GM12878 (cell line): ENCODE data around the gene TET2. TPM values are rescaled to one million over a fixed set of nuclear protein-coding genes. Genes with fewer than 3 reads are reported as not detected.
A peak's percentile ranks its signal among the peaks of the same experiment; 100 is the strongest.

Source experiments
- BACH1 ChIP-seq: fragments of 450-650 bp; IDR thresholded peaks from 2 replicates; pipeline ENCODE4 v1.6.1; 2017; ENCODE audit warnings: mild to moderate bottlenecking, borderline replicate concordance
- CBX5 ChIP-seq: sonication (generic); IDR thresholded peaks from 2 replicates; pipeline ENCODE4 v1.6.1; 2016; ENCODE audit warnings: low read depth, moderate library complexity, mild to moderate bottlenecking, inconsistent platforms
- CHD2 ChIP-seq: IDR thresholded peaks from 2 replicates; pipeline ENCODE4 v1.6.1; 2011; ENCODE audit warnings: low read depth, low read length, improper control_type of control experiment, borderline replicate concordance
- CREM ChIP-seq: IDR thresholded peaks from 2 replicates; pipeline ENCODE4 v1.6.1; 2014; ENCODE audit warnings: antibody characterized with exemption, low read depth
- ESRRA ChIP-seq: IDR thresholded peaks from 2 replicates; pipeline ENCODE4 v1.6.1; 2012; ENCODE audit warnings: mild to moderate bottlenecking, low read length, improper control_type of control experiment
- HDAC6 ChIP-seq: fragments of 200-600 bp; sonication (generic); IDR thresholded peaks from one replicate; pipeline ENCODE4 v1.8.0; 2017; ENCODE audit warnings: antibody characterized with exemption; ENCODE audit not compliant: unreplicated experiment
- HSF1 ChIP-seq: fragments of 150-350 bp; IDR thresholded peaks from 2 replicates; pipeline ENCODE4 v1.6.1; 2014; ENCODE audit warnings: mild to moderate bottlenecking, low read depth, low read length
- IKZF2 ChIP-seq, 2 experiments: fragments of 450-650 bp; IDR thresholded peaks; 2 replicates each; pipeline ENCODE4 v1.6.1; 2017; ENCODE audit warnings: mild to moderate bottlenecking in 2 of 2, moderate library complexity in 2 of 2
- IRF4 ChIP-seq: IDR thresholded peaks from 2 replicates; pipeline ENCODE4 v1.6.1; 2011; ENCODE audit warnings: low read depth, low read length
- KDM1A ChIP-seq: fragments of 200-600 bp; sonication (generic); IDR thresholded peaks from 2 replicates; pipeline ENCODE4 v1.6.1; 2016; ENCODE audit warnings: borderline replicate concordance
- NFXL1 ChIP-seq: fragments of 450-650 bp; IDR thresholded peaks from 2 replicates; pipeline ENCODE4 v1.6.1; 2017; ENCODE audit warnings: antibody characterized with exemption, mild to moderate bottlenecking, borderline replicate concordance
- NR2C1 ChIP-seq: fragments of 450-650 bp; IDR thresholded peaks from 2 replicates; pipeline ENCODE4 v1.6.1; 2017; ENCODE audit warnings: antibody characterized with exemption, mild to moderate bottlenecking, moderate library complexity
- POU2F2 ChIP-seq: IDR thresholded peaks from 3 replicates; pipeline ENCODE4 v1.6.1; 2011; ENCODE audit warnings: low read depth, mild to moderate bottlenecking, low read length, borderline replicate concordance
- RBBP5 ChIP-seq: fragments of 200-600 bp; sonication (generic); conservative IDR thresholded peaks from 2 replicates; pipeline ENCODE4 v1.6.1; 2016
- RCOR1 ChIP-seq: conservative IDR thresholded peaks from 2 replicates; pipeline ENCODE4 v1.6.1; 2012; ENCODE audit warnings: low read depth, low read length, improper control_type of control experiment
- SMC3 ChIP-seq: IDR thresholded peaks from 2 replicates; pipeline ENCODE4 v1.6.1; 2011; ENCODE audit warnings: low read length, improper control_type of control experiment, borderline replicate concordance
- SPI1 ChIP-seq: IDR thresholded peaks from 2 replicates; pipeline ENCODE4 v1.6.1; 2011; ENCODE audit warnings: low read depth, mild to moderate bottlenecking, low read length, moderate library complexity, borderline replicate concordance; ENCODE audit not compliant: insufficient read depth
- TCF12 ChIP-seq: IDR thresholded peaks from 2 replicates; pipeline ENCODE4 v1.6.1; 2011; ENCODE audit warnings: low read depth, mild to moderate bottlenecking, low read length
- TCF3 ChIP-seq: IDR thresholded peaks from 2 replicates; pipeline ENCODE4 v1.6.1; 2012; ENCODE audit warnings: low read depth, mild to moderate bottlenecking, low read length, borderline replicate concordance; ENCODE audit not compliant: insufficient read depth
- ZSCAN29 ChIP-seq: fragments of 450-650 bp; IDR thresholded peaks from 2 replicates; pipeline ENCODE4 v1.6.1; 2017; ENCODE audit warnings: mild to moderate bottlenecking, moderate library complexity
- polyA plus RNA-seq, 11 experiments: library from polyadenylated mRNA; depleted of rRNA in 4 of 11; unstranded in 6 of 11; stranded (reverse) in 5 of 11; fragments of >200 nt; fragmentation: Nextera tagmentation in 4 of 11; fragmentation: Illumina TruSeq in 1 of 11; extraction: Ambion mirVana in 4 of 11; extraction: Trizol in 1 of 11; gene quantifications; 1 replicate in 1 of 11; 2 replicates in 10 of 11; pipeline versions ENCODE4 v1.2.1 to v1.2.3, GENCODE V29; 2011 to 2016; ENCODE audit warnings: inconsistent platforms in 2 of 11, missing spikeins in 2 of 11, low read depth in 1 of 11
- total RNA-seq, 4 experiments: library from RNA; depleted of rRNA in 3 of 4; stranded (reverse); fragments of >200 nt in 3 of 4; fragmentation: Illumina TruSeq in 1 of 4; extraction: Trizol in 1 of 4; gene quantifications; 2 replicates each; pipeline versions ENCODE4 v1.2.1 to v1.2.3, GENCODE V29; 2013 to 2021
- TF ChIP-seq, protein P1 (sequence below): fragments of 150-350 bp; IDR thresholded peaks from 2 replicates; pipeline ENCODE4 v1.6.1; 2016; ENCODE audit warnings: low read depth, low read length
- TF ChIP-seq, protein P2 (sequence below): fragments of 450-650 bp; formaldehyde crosslinking; IDR thresholded peaks from 2 replicates; pipeline ENCODE4 v1.5.0; 2022; ENCODE audit warnings: mild to moderate bottlenecking, missing genetic modification characterization
- TF ChIP-seq, protein P3 (sequence below): IDR thresholded peaks from 2 replicates; pipeline ENCODE4 v1.6.1; 2012; ENCODE audit warnings: low read depth, low read length, improper control_type of control experiment

TET2 gene
- total and polyA plus RNA-seq, 10 of the 15 experiments (the other 5 are each of a cell fraction or from before 2014, with no cell fraction given) = 3.7 to 49.0 (median 27.5) TPM

DNA sequence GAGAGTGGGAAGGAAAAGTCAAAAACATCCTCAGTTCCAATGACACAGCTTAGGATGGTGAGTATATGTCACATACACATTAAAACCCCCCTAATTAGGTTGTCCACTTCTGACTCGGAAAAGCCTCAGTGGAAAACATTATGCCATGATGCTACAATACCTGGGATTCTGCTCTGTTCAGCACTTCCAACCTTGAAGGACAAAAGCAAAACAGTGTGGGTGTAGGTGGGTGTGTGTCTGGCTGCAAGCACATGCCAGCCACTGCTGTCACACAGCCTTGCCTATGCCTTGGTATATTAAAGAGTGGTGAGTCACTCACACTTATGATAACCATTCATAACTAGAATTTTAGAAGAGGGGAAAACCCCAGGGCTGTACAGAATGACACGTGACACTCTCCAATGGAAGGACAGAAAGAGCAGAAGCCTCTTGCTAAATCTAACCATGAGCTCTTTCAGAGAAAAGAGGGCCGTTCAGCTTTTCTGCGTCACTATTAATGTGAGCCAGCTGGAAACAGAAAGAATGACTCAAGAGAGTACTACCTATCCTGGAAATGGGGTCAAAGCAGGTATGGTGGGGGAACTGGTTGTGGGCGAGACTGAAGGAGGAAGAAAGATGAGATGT, 159.6 kb downstream of the TET2 start (continued):
- TF ChIP-seq, protein P1, sequence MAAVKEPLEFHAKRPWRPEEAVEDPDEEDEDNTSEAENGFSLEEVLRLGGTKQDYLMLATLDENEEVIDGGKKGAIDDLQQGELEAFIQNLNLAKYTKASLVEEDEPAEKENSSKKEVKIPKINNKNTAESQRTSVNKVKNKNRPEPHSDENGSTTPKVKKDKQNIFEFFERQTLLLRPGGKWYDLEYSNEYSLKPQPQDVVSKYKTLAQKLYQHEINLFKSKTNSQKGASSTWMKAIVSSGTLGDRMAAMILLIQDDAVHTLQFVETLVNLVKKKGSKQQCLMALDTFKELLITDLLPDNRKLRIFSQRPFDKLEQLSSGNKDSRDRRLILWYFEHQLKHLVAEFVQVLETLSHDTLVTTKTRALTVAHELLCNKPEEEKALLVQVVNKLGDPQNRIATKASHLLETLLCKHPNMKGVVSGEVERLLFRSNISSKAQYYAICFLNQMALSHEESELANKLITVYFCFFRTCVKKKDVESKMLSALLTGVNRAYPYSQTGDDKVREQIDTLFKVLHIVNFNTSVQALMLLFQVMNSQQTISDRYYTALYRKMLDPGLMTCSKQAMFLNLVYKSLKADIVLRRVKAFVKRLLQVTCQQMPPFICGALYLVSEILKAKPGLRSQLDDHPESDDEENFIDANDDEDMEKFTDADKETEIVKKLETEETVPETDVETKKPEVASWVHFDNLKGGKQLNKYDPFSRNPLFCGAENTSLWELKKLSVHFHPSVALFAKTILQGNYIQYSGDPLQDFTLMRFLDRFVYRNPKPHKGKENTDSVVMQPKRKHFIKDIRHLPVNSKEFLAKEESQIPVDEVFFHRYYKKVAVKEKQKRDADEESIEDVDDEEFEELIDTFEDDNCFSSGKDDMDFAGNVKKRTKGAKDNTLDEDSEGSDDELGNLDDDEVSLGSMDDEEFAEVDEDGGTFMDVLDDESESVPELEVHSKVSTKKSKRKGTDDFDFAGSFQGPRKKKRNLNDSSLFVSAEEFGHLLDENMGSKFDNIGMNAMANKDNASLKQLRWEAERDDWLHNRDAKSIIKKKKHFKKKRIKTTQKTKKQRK = no peak
- TF ChIP-seq NR2C1 = no peak
- 0 out of 2 replicates have a peak, but pooled peaks have one; percentile 53 for TF ChIP-seq TCF3
- TF ChIP-seq IKZF2 (IDR thresholded peaks at IDR 0.05) = peak; percentile 83 to 88; a peak in 3 of 4 replicates
- peak; percentile 86 for TF ChIP-seq IRF4
- no peak for TF ChIP-seq ESRRA
- TF ChIP-seq, protein P2, sequence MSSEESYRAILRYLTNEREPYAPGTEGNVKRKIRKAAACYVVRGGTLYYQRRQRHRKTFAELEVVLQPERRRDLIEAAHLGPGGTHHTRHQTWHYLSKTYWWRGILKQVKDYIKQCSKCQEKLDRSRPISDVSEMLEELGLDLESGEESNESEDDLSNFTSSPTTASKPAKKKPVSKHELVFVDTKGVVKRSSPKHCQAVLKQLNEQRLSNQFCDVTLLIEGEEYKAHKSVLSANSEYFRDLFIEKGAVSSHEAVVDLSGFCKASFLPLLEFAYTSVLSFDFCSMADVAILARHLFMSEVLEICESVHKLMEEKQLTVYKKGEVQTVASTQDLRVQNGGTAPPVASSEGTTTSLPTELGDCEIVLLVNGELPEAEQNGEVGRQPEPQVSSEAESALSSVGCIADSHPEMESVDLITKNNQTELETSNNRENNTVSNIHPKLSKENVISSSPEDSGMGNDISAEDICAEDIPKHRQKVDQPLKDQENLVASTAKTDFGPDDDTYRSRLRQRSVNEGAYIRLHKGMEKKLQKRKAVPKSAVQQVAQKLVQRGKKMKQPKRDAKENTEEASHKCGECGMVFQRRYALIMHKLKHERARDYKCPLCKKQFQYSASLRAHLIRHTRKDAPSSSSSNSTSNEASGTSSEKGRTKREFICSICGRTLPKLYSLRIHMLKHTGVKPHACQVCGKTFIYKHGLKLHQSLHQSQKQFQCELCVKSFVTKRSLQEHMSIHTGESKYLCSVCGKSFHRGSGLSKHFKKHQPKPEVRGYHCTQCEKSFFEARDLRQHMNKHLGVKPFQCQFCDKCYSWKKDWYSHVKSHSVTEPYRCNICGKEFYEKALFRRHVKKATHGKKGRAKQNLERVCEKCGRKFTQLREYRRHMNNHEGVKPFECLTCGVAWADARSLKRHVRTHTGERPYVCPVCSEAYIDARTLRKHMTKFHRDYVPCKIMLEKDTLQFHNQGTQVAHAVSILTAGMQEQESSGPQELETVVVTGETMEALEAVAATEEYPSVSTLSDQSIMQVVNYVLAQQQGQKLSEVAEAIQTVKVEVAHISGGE = no peak
- peak; percentile 49; the same call in 1 of the 2 replicates for TF ChIP-seq TCF12
- TF ChIP-seq, protein P3, sequence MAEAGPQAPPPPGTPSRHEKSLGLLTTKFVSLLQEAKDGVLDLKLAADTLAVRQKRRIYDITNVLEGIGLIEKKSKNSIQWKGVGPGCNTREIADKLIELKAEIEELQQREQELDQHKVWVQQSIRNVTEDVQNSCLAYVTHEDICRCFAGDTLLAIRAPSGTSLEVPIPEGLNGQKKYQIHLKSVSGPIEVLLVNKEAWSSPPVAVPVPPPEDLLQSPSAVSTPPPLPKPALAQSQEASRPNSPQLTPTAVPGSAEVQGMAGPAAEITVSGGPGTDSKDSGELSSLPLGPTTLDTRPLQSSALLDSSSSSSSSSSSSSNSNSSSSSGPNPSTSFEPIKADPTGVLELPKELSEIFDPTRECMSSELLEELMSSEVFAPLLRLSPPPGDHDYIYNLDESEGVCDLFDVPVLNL = no peak
- no peak for TF ChIP-seq HSF1
- TF ChIP-seq CHD2 = no peak
- TF ChIP-seq NFXL1 = no peak
- no peak for TF ChIP-seq SMC3
- no peak for TF ChIP-seq KDM1A
- no peak for TF ChIP-seq HDAC6
- TF ChIP-seq RCOR1 = no peak
- no peak for TF ChIP-seq RBBP5
- TF ChIP-seq CREM = peak; percentile 84
- TF ChIP-seq POU2F2 = 0 out of 3 replicates have a peak, but pooled peaks have one; percentile 5
- no peak for TF ChIP-seq ZSCAN29
- TF ChIP-seq CBX5 = peak; percentile 81
- TF ChIP-seq BACH1 = no peak; the same call in 1 of the 2 replicates
- TF ChIP-seq SPI1 = peak; percentile 20; the same call in 1 of the 2 replicates
